OCI-LY1 (cell line): Measurements from ENCODE around the gene MAT1A.

ENCODE experiments used
- H2AFZ ChIP-seq: fragments of 200-600 bp; sonication (generic), shearing (Covaris generic); 2 replicates; pipeline ENCODE4 v1.6.0; 2014; ENCODE audit warnings: antibody characterized with exemption, mild to moderate bottlenecking, low read length
- H3F3A ChIP-seq: fragments of 200-600 bp; sonication (generic), shearing (Covaris generic); 2 replicates; pipeline ENCODE4 v1.6.0; 2014; ENCODE audit warnings: mild to moderate bottlenecking, antibody characterized with exemption, low read length, moderate library complexity; ENCODE audit not compliant: insufficient read depth
- H3K27ac ChIP-seq: fragments of 200-600 bp; sonication (generic); 2 replicates; pipeline ENCODE4 v1.5.1; 2014; ENCODE audit warnings: low read length, mixed run types, mild to moderate bottlenecking, low read depth; ENCODE audit not compliant: poor library complexity, severe bottlenecking
- H3K27me3 ChIP-seq: fragments of 200-600 bp; sonication (generic); 2 replicates; pipeline ENCODE4 v1.6.0; 2014; ENCODE audit warnings: antibody characterized with exemption, mild to moderate bottlenecking, low read length, moderate library complexity; ENCODE audit not compliant: insufficient read depth
- H3K36me3 ChIP-seq: fragments of 200-600 bp; sonication (generic); 2 replicates; pipeline ENCODE4 v1.6.1; 2014; ENCODE audit warnings: mild to moderate bottlenecking, antibody characterized with exemption, low read length, moderate library complexity, mixed read lengths; ENCODE audit not compliant: insufficient read depth
- H3K4me1 ChIP-seq: fragments of 200-600 bp; sonication (generic); 2 replicates; pipeline ENCODE4 v1.5.1; 2014; ENCODE audit warnings: mild to moderate bottlenecking, low read length, moderate library complexity; ENCODE audit not compliant: insufficient read depth, severe bottlenecking
- H3K4me2 ChIP-seq: fragments of 200-600 bp; sonication (generic), shearing (Covaris generic); 2 replicates; pipeline ENCODE4 v1.6.1; 2014; ENCODE audit warnings: low read length
- H3K4me3 ChIP-seq: fragments of 200-600 bp; sonication (generic); 2 replicates; pipeline ENCODE4 v1.5.1; 2014; ENCODE audit warnings: low read length, low read depth, mild to moderate bottlenecking, mixed read lengths; ENCODE audit not compliant: poor library complexity, severe bottlenecking
- H3K79me2 ChIP-seq: fragments of 200-600 bp; shearing (Covaris generic); 2 replicates; pipeline ENCODE4 v1.6.1; 2016; ENCODE audit warnings: mixed run types, low read length, mixed read lengths; ENCODE audit not compliant: insufficient read depth
- H3K9ac ChIP-seq: fragments of 200-600 bp; sonication (generic), shearing (Covaris generic); 2 replicates; pipeline ENCODE4 v1.6.1; 2014; ENCODE audit warnings: mild to moderate bottlenecking, low read length, mixed read lengths
- H3K9me2 ChIP-seq: fragments of 200-600 bp; sonication (generic), shearing (Covaris generic); 2 replicates; pipeline ENCODE4 v1.6.1; 2014; ENCODE audit warnings: low read depth, mild to moderate bottlenecking, low read length, mixed read lengths
- H3K9me3 ChIP-seq: fragments of 200-600 bp; shearing (Covaris generic); 2 replicates; pipeline ENCODE4 v1.6.1; 2014; ENCODE audit warnings: low read length, mixed read lengths
- H4K20me1 ChIP-seq: fragments of 200-600 bp; sonication (generic), shearing (Covaris generic); 2 replicates; pipeline ENCODE4 v1.6.0; 2016; ENCODE audit warnings: mild to moderate bottlenecking, low read length; ENCODE audit not compliant: insufficient read depth
- EZH2 ChIP-seq: fragments of 200-600 bp; sonication (generic), shearing (Covaris generic); IDR thresholded peaks from 2 replicates; pipeline ENCODE4 v1.8.0; 2017; ENCODE audit warnings: borderline replicate concordance, mixed run types, mild to moderate bottlenecking, antibody characterized with exemption, low read length, moderate library complexity, mixed read lengths
- TF ChIP-seq, protein P1 (sequence below): fragments of 200-600 bp; sonication (generic), shearing (Covaris generic); IDR thresholded peaks from 2 replicates; pipeline ENCODE4 v1.5.1; 2017; ENCODE audit warnings: mild to moderate bottlenecking, antibody characterized with exemption, low read length, moderate library complexity, mixed read lengths

Gene MAT1A

DNA sequence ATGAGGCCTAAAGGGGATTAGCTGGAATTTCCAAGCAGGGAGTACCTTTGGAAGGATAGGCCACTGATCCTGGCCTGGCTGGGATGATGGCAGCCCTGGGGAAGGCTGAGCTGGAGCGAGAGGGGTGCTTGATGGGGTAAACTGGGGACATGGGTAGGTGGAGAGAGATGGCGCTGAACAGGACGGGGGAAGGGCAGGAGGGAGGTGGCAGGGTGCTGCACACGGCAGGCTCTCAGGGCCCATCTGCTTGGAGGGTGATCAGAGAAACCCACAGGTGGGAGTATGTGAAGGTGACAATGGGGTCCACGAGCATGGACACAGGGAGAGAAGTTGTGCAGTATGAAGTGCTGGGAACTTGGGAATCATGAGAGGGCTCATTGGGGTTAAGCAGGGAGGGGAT, 10.3 kb downstream of the MAT1A start:
- Histone ChIP-seq H2AFZ (no peak overlapping the region), H3K27ac (no peak overlapping the region)

DNA sequence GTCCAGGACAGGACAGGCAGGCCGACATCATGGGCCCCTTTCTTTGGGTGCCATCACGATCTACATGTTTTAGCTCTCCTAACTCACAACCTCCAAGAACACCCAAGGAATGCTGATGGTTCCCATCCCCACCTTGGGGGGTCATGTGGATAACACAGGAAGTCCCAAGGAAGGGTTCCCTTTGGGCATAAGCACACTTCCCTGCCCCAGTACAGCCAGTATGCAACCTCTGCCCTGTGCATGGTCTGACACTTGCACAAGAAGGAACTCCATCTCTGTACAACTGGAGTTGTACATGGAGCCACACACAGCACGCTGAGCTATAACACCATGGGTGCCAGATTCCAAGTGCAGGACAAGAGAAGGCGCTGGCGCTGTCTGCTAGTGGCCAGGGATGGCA, 11.0 kb downstream of the MAT1A start:
- H3K9ac ChIP-seq: no peak overlapping the region
- no peak overlapping the region for H2AFZ ChIP-seq
- H3K4me1 ChIP-seq: no peaks in the 10 kb centered on the region
- no peak overlapping the region for H3K27ac ChIP-seq
- H4K20me1 ChIP-seq: no peaks in the 10 kb centered on the region
- H3F3A ChIP-seq: no peaks in the 10 kb centered on the region
- no peaks in the 10 kb centered on the region for H3K9me2 ChIP-seq
- H3K36me3 ChIP-seq: no peaks in the 10 kb centered on the region
- TF ChIP-seq EZH2: no peak
- TF ChIP-seq, protein P1, sequence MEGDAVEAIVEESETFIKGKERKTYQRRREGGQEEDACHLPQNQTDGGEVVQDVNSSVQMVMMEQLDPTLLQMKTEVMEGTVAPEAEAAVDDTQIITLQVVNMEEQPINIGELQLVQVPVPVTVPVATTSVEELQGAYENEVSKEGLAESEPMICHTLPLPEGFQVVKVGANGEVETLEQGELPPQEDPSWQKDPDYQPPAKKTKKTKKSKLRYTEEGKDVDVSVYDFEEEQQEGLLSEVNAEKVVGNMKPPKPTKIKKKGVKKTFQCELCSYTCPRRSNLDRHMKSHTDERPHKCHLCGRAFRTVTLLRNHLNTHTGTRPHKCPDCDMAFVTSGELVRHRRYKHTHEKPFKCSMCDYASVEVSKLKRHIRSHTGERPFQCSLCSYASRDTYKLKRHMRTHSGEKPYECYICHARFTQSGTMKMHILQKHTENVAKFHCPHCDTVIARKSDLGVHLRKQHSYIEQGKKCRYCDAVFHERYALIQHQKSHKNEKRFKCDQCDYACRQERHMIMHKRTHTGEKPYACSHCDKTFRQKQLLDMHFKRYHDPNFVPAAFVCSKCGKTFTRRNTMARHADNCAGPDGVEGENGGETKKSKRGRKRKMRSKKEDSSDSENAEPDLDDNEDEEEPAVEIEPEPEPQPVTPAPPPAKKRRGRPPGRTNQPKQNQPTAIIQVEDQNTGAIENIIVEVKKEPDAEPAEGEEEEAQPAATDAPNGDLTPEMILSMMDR: no peak
- H3K9me3 ChIP-seq: no peaks in the 10 kb centered on the region
- H3K27me3 ChIP-seq: no peaks in the 10 kb centered on the region
- H3K79me2 ChIP-seq: no peaks in the 10 kb centered on the region
- H3K4me3 ChIP-seq: no peak overlapping the region
- no peak overlapping the region for H3K4me2 ChIP-seq

More for the DNA sequence above, 10.3 kb downstream of the MAT1A start:
- no peaks in the 10 kb centered on the region for H3F3A ChIP-seq
- H3K9me3 ChIP-seq: no peaks in the 10 kb centered on the region
- no peaks in the 10 kb centered on the region for H4K20me1 ChIP-seq
- H3K79me2 ChIP-seq: no peaks in the 10 kb centered on the region
- H3K4me3 ChIP-seq: no peak overlapping the region
- no peak overlapping the region for H3K4me2 ChIP-seq
- no peak overlapping the region for H3K9ac ChIP-seq
- no peaks in the 10 kb centered on the region for H3K9me2 ChIP-seq
- no peaks in the 10 kb centered on the region for H3K27me3 ChIP-seq
- no peak for TF ChIP-seq EZH2
- TF ChIP-seq, protein P1: no peak
- H3K36me3 ChIP-seq: no peaks in the 10 kb centered on the region
- no peaks in the 10 kb centered on the region for H3K4me1 ChIP-seq

DNA sequence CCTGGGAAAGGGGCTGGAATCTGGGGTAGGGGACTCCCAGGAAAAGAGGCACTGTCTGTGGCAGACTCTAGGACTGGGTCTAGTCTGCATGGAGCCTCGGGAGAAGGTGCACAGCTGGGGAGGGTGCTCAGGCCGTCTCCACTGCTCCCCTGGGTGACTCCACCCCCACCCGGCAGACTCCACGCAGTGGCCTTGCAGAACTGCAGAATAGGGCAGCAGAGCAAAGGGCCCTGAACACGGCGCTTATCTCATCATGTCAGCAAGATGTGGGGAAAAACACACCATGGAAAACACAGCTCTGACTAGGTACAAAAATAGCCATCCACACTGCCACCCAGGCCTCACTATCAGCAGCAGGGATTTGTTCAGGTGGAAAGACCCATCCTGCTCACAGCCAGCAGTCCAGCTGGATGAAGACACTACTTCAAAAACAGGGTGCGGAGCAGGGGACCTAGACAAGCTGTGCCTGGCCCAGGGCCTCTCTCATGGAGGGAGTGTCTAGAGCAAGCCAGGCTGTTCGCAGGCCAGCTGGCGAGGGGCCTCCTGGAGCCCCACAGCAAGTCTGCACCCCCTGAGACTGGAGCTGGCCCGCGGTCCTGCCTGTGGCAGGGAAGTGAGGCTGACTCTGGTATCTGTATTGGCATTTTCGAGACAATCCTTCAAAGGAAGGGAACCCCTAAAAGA, 11.7 kb downstream of the MAT1A start:
- H3K27ac ChIP-seq: no peak overlapping the region
- H3K4me2 ChIP-seq: no peak overlapping the region
- no peaks in the 10 kb centered on the region for H3K27me3 ChIP-seq
- H3K36me3 ChIP-seq: no peaks in the 10 kb centered on the region
- H3K9me2 ChIP-seq: no peaks in the 10 kb centered on the region
- H3K4me3 ChIP-seq: no peak overlapping the region
- H2AFZ ChIP-seq: no peak overlapping the region
- TF ChIP-seq, protein P1: no peak
- no peak for TF ChIP-seq EZH2
- no peaks in the 10 kb centered on the region for H3F3A ChIP-seq
- H3K79me2 ChIP-seq: no peaks in the 10 kb centered on the region
- H3K9ac ChIP-seq: no peak overlapping the region
- no peaks in the 10 kb centered on the region for H4K20me1 ChIP-seq
- H3K9me3 ChIP-seq: no peaks in the 10 kb centered on the region
- H3K4me1 ChIP-seq: no peaks in the 10 kb centered on the region
